DMS 273 (cell line): ENCODE results near the gene KIR2DL3.
"Not testable (repeated sequence)": the region's sequence is repeated elsewhere in the genome, so short reads cannot be mapped to it uniquely, and the experiment has no call there.

Experiments used
- DNase-seq: peaks from one replicate; lab custom pipeline; 2025; ENCODE audit not compliant: unreplicated experiment; lab: John Stamatoyannopoulos, UW

KIR2DL3 gene

GRCh38 chr19:54738306-54738705, at the start of gene KIR2DL3:
Gene KIR2DL3 (plus strand): TSS chr19:54738513. CDS start chr19:54738546, 33 bp downstream.
- not testable (repeated sequence) for DNase-seq

- no peak for DNase-seq
Measured at GRCh38 chr19:54691582-54692297, 46.6 kb upstream of the KIR2DL3 start.

- no peak for DNase-seq
Measured at GRCh38 chr19:54692298-54692615, 46.1 kb upstream of the KIR2DL3 start.

- no peak for DNase-seq
Measured at GRCh38 chr19:54694648-54695047, 43.7 kb upstream of the KIR2DL3 start.

GRCh38 chr19:54696117-54696548, 42.2 kb upstream of the KIR2DL3 start:
- DNase-seq = no peak

- no peak for DNase-seq
Measured at GRCh38 chr19:54696766-54697165, 41.5 kb upstream of the KIR2DL3 start.

GRCh38 chr19:54697716-54698115, 40.6 kb upstream of the KIR2DL3 start:
- not testable (repeated sequence) for DNase-seq

GRCh38 chr19:54704928-54705327, 33.4 kb upstream of the KIR2DL3 start:
- DNase-seq = no peak

GRCh38 chr19:54707962-54708361, 30.4 kb upstream of the KIR2DL3 start:
- DNase-seq = no peak

GRCh38 chr19:54708781-54709180, 29.5 kb upstream of the KIR2DL3 start:
- DNase-seq = no peak

- no peak for DNase-seq
Measured at GRCh38 chr19:54709212-54709948, 28.9 kb upstream of the KIR2DL3 start.

GRCh38 chr19:54709956-54710355, 28.4 kb upstream of the KIR2DL3 start:
- not testable (repeated sequence) for DNase-seq

- no peak for DNase-seq
Measured at GRCh38 chr19:54724142-54724541, 14.2 kb upstream of the KIR2DL3 start, which contains the start of gene KIR3DL3. Gene KIR3DL3 (plus strand): TSS chr19:54724442. CDS start chr19:54724497, 55 bp downstream.

GRCh38 chr19:54724644-54725043, 13.7 kb upstream of the KIR2DL3 start:
- DNase-seq = no peak

- no peak for DNase-seq
Measured at GRCh38 chr19:54725321-54725720, 13.0 kb upstream of the KIR2DL3 start.

GRCh38 chr19:54727562-54727961, 10.8 kb upstream of the KIR2DL3 start:
- DNase-seq = no peak

GRCh38 chr19:54728167-54728566, 10.1 kb upstream of the KIR2DL3 start:
- DNase-seq = no peak

- DNase-seq = no peak
Measured at GRCh38 chr19:54729416-54730188, 8.7 kb upstream of the KIR2DL3 start.

GRCh38 chr19:54731191-54731590, 7.1 kb upstream of the KIR2DL3 start:
- no peak for DNase-seq

- no peak for DNase-seq
Measured at GRCh38 chr19:54738715-54739114, 402 bp downstream of the KIR2DL3 start.

- no peak for DNase-seq
Measured at GRCh38 chr19:54739587-54740497, 1.5 kb downstream of the KIR2DL3 start.
